Measurements from ENCODE around the gene CGRRF1. TPM values are rescaled to one million over a fixed set of nuclear protein-coding genes. Genes with fewer than 3 reads are reported as not detected.

The CGRRF1 gene
- total RNA-seq, result 9.4 and 14.5 TPM in 2 replicates

GRCh38 chr14:54509546-54510501 is at the start of gene CGRRF1:
CGRRF1 (plus strand) TSS chr14:54509906; CDS start chr14:54509960, 54 bp downstream.

GRCh38 chr14:54488646-54489317 is 20.9 kb upstream of the CGRRF1 start, which contains the start of gene GMFB:
GMFB (minus strand) TSS chr14:54488980; CDS start chr14:54488927, 53 bp downstream.

DNA sequence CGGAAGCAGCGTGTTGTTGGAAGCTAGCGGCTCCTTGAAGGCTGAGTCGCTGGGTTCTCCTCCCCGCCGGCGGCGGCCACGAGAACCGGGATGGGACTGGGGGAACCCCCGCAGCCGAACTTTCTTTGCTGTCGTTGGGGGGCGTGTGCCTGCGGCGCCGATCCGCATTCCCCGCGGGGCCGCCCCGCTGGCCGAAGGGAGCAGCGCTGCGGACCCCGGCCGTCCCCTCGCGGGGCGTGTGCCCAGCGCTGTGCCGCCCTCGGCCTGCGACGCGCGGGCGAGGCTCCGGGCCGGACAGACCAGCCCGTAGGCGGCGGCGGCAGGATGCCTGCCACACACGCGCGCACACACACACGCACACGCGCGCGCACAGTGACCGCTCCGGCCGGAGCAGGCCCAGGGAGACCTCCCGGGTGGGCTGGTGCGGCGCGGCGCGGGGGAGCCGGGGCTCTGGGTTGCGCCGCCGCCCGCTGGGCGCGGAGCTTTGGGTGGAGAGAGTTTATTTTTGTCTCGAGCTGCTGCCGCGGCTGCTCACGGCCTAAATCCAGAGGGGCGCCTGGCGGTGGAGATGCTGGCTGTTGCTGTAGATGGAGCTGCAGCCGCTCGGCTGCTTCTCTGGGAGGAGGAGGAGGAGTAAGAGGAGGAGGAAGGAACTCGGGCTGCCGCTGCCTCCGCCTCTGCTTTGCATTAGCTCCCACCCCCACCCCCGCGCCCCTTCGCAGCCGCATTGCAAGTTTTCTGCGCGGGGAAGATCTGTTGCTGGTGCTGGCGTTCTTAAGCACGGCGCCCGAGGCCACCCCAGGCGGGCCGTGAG is 56.9 kb downstream of the CGRRF1 start, which contains the start of gene SAMD4A:
Gene SAMD4A (plus strand): TSS at position 719 of the 814 bp plus-strand sequence. CDS start 789 bp downstream, outside the sequence.

Other genes with a start within 250 kb of the CGRRF1 start
- 3.9 and 35.1 TPM in 2 replicates for gene CDKN3, start 112.9 kb upstream of the CGRRF1 start, total RNA-seq
- gene CNIH1, start 68.5 kb upstream of the CGRRF1 start, total RNA-seq, result 120 and 207 TPM in 2 replicates
- 72.9 and 114 TPM in 2 replicates for gene GMFB, start 20.9 kb upstream of the CGRRF1 start, total RNA-seq
- gene SAMD4A, start 57.2 kb downstream of the CGRRF1 start, total RNA-seq, result 24.9 and 38.5 TPM in 2 replicates